Measurements from ENCODE around the gene LMAN1L. TPM values are rescaled to one million over a fixed set of nuclear protein-coding genes. Genes with fewer than 3 reads are reported as not detected.
A peak's percentile ranks its signal among the peaks of the same experiment; 100 is the strongest.

Gene LMAN1L
- not detected for polyA plus RNA-seq (2013, experiment 1 of 2)
- polyA plus RNA-seq (2013, experiment 2 of 2), result not detected

GRCh38 chr15:74812533-74812932, at the start of gene LMAN1L:
TSS of gene LMAN1L (plus strand) at chr15:74812835. CDS start at chr15:74812855, 20 bp downstream.
- Histone ChIP-seq H2BK15ac (ENCODE audit: low read length) (peak within 1 kb of the TSS; percentile 21), H3K9me3 (replicated peaks in 1 of 2; ENCODE audit: control insufficient read depth in 2 of 2, insufficient read depth in 1 of 2, low read depth in 1 of 2, low read length in 2 of 2) (no peaks in the 10 kb centered on the region), H3K27me3 (ENCODE audit: control insufficient read depth in 3 of 3, insufficient read depth in 3 of 3, low read depth in 1 of 3, low read length in 3 of 3) (no peaks in the 10 kb centered on the region), H3K4ac (ENCODE audit: low read length) (no peak within 1 kb of the TSS), H2BK5ac (ENCODE audit: low read length) (peak within 1 kb of the TSS; percentile 53), H3K4me1 (ENCODE audit: control insufficient read depth in 2 of 2, insufficient read depth in 1 of 2, low read depth in 1 of 2, low read length in 2 of 2) (peaks cover 6% of the 10 kb centered on the region in 2 donors), H3K4me3 (ENCODE audit: low read length in 2 of 2) (no peak within 1 kb of the TSS), H3K27ac (replicated peaks; ENCODE audit: low read length) (no peak within 1 kb of the TSS), H2BK12ac (ENCODE audit: low read length) (no peak within 1 kb of the TSS), H4K8ac (ENCODE audit: low read depth, low read length) (no peak within 1 kb of the TSS), H2AFZ (ENCODE audit: low read length) (no peak within 1 kb of the TSS), H3K14ac (ENCODE audit: low read length) (no peak within 1 kb of the TSS), H3K18ac (ENCODE audit: low read length) (no peak within 1 kb of the TSS), H3K23ac (ENCODE audit: low read depth, low read length, poor library complexity) (no peak within 1 kb of the TSS), H3K9ac (ENCODE audit: low read depth, low read length, poor library complexity) (no peak within 1 kb of the TSS), H3K79me1 (ENCODE audit: low read depth, low read length) (no peaks in the 10 kb centered on the region), H3K4me2 (ENCODE audit: insufficient read depth, low read length, poor library complexity, severe bottlenecking) (no peak within 1 kb of the TSS), H3K36me3 (replicated peaks in 1 of 2; ENCODE audit: control insufficient read depth in 2 of 2, insufficient read depth in 2 of 2, low read length in 2 of 2) (no peaks in the 10 kb centered on the region), H2AK5ac (ENCODE audit: low read depth, low read length) (peak within 1 kb of the TSS; percentile 86), H2BK120ac (ENCODE audit: low read depth, low read length) (no peak within 1 kb of the TSS), H4K91ac (ENCODE audit: low read depth, low read length, poor library complexity) (peak within 1 kb of the TSS; percentile 85)
- no peak for DNase-seq (ENCODE audit: low spot score)
- WGBS, 2 donors (ENCODE audit: extremely low coverage in 2 of 2, insufficient read length in 2 of 2, insufficient replicate concordance in 1 of 2), result no CpG with 5 or more reads among the region's 12 CpGs

DNA sequence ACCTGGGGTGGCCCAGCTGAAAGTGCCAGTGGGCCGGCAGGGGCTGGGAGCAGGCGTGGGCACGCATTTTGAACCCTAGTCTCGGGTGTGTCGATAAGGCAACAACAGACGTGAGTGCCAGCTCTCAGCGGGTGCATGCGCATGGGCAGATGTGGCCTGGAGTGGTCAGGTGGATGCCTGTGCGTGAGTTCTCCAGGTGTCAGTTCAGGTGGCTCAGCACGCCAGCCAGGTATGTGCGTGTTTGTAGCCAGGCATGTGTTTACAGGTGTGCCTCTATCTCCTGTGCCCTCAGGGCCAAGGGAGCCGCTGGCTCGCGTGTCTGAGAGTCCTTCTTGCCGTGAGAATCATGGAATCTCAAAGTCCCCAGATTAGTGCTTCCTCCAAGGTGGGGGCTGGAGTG, 49.2 kb upstream of the LMAN1L start:
- H3K79me1 ChIP-seq (ENCODE audit: low read depth, low read length), result no peaks in the 10 kb centered on the region
- no peak overlapping the region for H4K91ac ChIP-seq (ENCODE audit: low read depth, low read length, poor library complexity)
- peaks cover 0 to 6% (median 0%) of the 10 kb centered on the region in 3 experiments for H3K27me3 ChIP-seq (ENCODE audit: control insufficient read depth in 3 of 3, insufficient read depth in 3 of 3, low read depth in 1 of 3, low read length in 3 of 3)
- no peaks in the 10 kb centered on the region for H3K36me3 ChIP-seq (replicated peaks in 1 of 2; ENCODE audit: control insufficient read depth in 2 of 2, insufficient read depth in 2 of 2, low read length in 2 of 2)
- no CpG with 5 or more reads among the region's 15 CpGs for WGBS, 2 donors (ENCODE audit: extremely low coverage in 2 of 2, insufficient read length in 2 of 2, insufficient replicate concordance in 1 of 2)
- no peak overlapping the region for H2BK5ac ChIP-seq (ENCODE audit: low read length)
- no peak overlapping the region for H4K8ac ChIP-seq (ENCODE audit: low read depth, low read length)
- H3K4ac ChIP-seq (ENCODE audit: low read length), result peak overlapping the region; percentile 53
- no peak overlapping the region for H3K4me2 ChIP-seq (ENCODE audit: insufficient read depth, low read length, poor library complexity, severe bottlenecking)
- H3K14ac ChIP-seq (ENCODE audit: low read length), result no peak overlapping the region
- no peak overlapping the region for H2BK120ac ChIP-seq (ENCODE audit: low read depth, low read length)
- peak overlapping the region; percentile 95 for H2AK5ac ChIP-seq (ENCODE audit: low read depth, low read length)
- DNase-seq (ENCODE audit: low spot score), result no peak
- H3K4me3 ChIP-seq (ENCODE audit: low read length in 2 of 2), result no peak overlapping the region
- no peak overlapping the region for H2AFZ ChIP-seq (ENCODE audit: low read length)
- H3K4me1 ChIP-seq (ENCODE audit: control insufficient read depth in 2 of 2, insufficient read depth in 1 of 2, low read depth in 1 of 2, low read length in 2 of 2), result peaks cover 7 to 14% of the 10 kb centered on the region in 2 donors
- no peaks in the 10 kb centered on the region for H3K9me3 ChIP-seq (replicated peaks in 1 of 2; ENCODE audit: control insufficient read depth in 2 of 2, insufficient read depth in 1 of 2, low read depth in 1 of 2, low read length in 2 of 2)
- H2BK15ac ChIP-seq (ENCODE audit: low read length), result peak overlapping the region; percentile 100
- no peak overlapping the region for H3K27ac ChIP-seq (replicated peaks; ENCODE audit: low read length)
- H3K18ac ChIP-seq (ENCODE audit: low read length), result peak overlapping the region; percentile 87
- H2BK12ac ChIP-seq (ENCODE audit: low read length), result peak overlapping the region; percentile 98
- H3K9ac ChIP-seq (ENCODE audit: low read depth, low read length, poor library complexity), result peak overlapping the region; percentile 60
- H3K23ac ChIP-seq (ENCODE audit: low read depth, low read length, poor library complexity), result peak overlapping the region; percentile 93

- no CpG with 5 or more reads among the region's 14 CpGs for WGBS, 2 donors (ENCODE audit: extremely low coverage in 2 of 2, insufficient read length in 2 of 2, insufficient replicate concordance in 1 of 2)
- no peak overlapping the region for H3K4me2 ChIP-seq (ENCODE audit: insufficient read depth, low read length, poor library complexity, severe bottlenecking)
- H3K14ac ChIP-seq (ENCODE audit: low read length), result no peak overlapping the region
- no peak overlapping the region for H2BK12ac ChIP-seq (ENCODE audit: low read length)
- peak overlapping the region; percentile 47 for H2AK5ac ChIP-seq (ENCODE audit: low read depth, low read length)
- H3K9ac ChIP-seq (ENCODE audit: low read depth, low read length, poor library complexity), result no peak overlapping the region
- no peak overlapping the region for H4K8ac ChIP-seq (ENCODE audit: low read depth, low read length)
- H3K4ac ChIP-seq (ENCODE audit: low read length), result no peak overlapping the region
- H2BK15ac ChIP-seq (ENCODE audit: low read length), result peak overlapping the region; percentile 44
- no peak overlapping the region for H3K23ac ChIP-seq (ENCODE audit: low read depth, low read length, poor library complexity)
- H2BK5ac ChIP-seq (ENCODE audit: low read length), result no peak overlapping the region
- no peaks in the 10 kb centered on the region for H3K79me1 ChIP-seq (ENCODE audit: low read depth, low read length)
- H3K36me3 ChIP-seq (replicated peaks in 1 of 2; ENCODE audit: control insufficient read depth in 2 of 2, insufficient read depth in 2 of 2, low read length in 2 of 2), result no peaks in the 10 kb centered on the region
- H3K4me3 ChIP-seq (ENCODE audit: low read length in 2 of 2), result no peak overlapping the region
- H3K27ac ChIP-seq (replicated peaks; ENCODE audit: low read length), result no peak overlapping the region
- peaks cover 0 to 15% (median 3%) of the 10 kb centered on the region in 3 experiments for H3K27me3 ChIP-seq (ENCODE audit: control insufficient read depth in 3 of 3, insufficient read depth in 3 of 3, low read depth in 1 of 3, low read length in 3 of 3)
- H4K91ac ChIP-seq (ENCODE audit: low read depth, low read length, poor library complexity), result no peak overlapping the region
- no peak overlapping the region for H2BK120ac ChIP-seq (ENCODE audit: low read depth, low read length)
- H3K4me1 ChIP-seq (ENCODE audit: control insufficient read depth in 2 of 2, insufficient read depth in 1 of 2, low read depth in 1 of 2, low read length in 2 of 2), result peaks cover 7 to 15% of the 10 kb centered on the region in 2 donors
- peaks cover 0 to 2% of the 10 kb centered on the region in 2 donors for H3K9me3 ChIP-seq (replicated peaks in 1 of 2; ENCODE audit: control insufficient read depth in 2 of 2, insufficient read depth in 1 of 2, low read depth in 1 of 2, low read length in 2 of 2)
- H3K18ac ChIP-seq (ENCODE audit: low read length), result no peak overlapping the region
- DNase-seq (ENCODE audit: low spot score), result no peak
- H2AFZ ChIP-seq (ENCODE audit: low read length), result no peak overlapping the region
Measured at GRCh38 chr15:74767167-74768098, 45.2 kb upstream of the LMAN1L start.

GRCh38 chr15:74768099-74768770, 44.4 kb upstream of the LMAN1L start:
- no peak overlapping the region for H3K14ac ChIP-seq (ENCODE audit: low read length)
- no peak overlapping the region for H3K23ac ChIP-seq (ENCODE audit: low read depth, low read length, poor library complexity)
- peaks cover 7 to 13% of the 10 kb centered on the region in 2 donors for H3K4me1 ChIP-seq (ENCODE audit: control insufficient read depth in 2 of 2, insufficient read depth in 1 of 2, low read depth in 1 of 2, low read length in 2 of 2)
- no peak overlapping the region for H4K8ac ChIP-seq (ENCODE audit: low read depth, low read length)
- H3K79me1 ChIP-seq (ENCODE audit: low read depth, low read length), result no peaks in the 10 kb centered on the region
- no peak overlapping the region for H2BK12ac ChIP-seq (ENCODE audit: low read length)
- H3K4me3 ChIP-seq (ENCODE audit: low read length in 2 of 2), result no peak overlapping the region
- no peak overlapping the region for H4K91ac ChIP-seq (ENCODE audit: low read depth, low read length, poor library complexity)
- H3K9ac ChIP-seq (ENCODE audit: low read depth, low read length, poor library complexity), result peak overlapping the region; percentile 38
- H2BK5ac ChIP-seq (ENCODE audit: low read length), result no peak overlapping the region
- H3K18ac ChIP-seq (ENCODE audit: low read length), result no peak overlapping the region
- peaks cover 0 to 2% of the 10 kb centered on the region in 2 donors for H3K9me3 ChIP-seq (replicated peaks in 1 of 2; ENCODE audit: control insufficient read depth in 2 of 2, insufficient read depth in 1 of 2, low read depth in 1 of 2, low read length in 2 of 2)
- WGBS, 2 donors (ENCODE audit: extremely low coverage in 2 of 2, insufficient read length in 2 of 2, insufficient replicate concordance in 1 of 2), result no CpG with 5 or more reads among the region's 15 CpGs
- DNase-seq (ENCODE audit: low spot score), result no peak
- H3K4ac ChIP-seq (ENCODE audit: low read length), result no peak overlapping the region
- peak overlapping the region; percentile 71 for H2AFZ ChIP-seq (ENCODE audit: low read length)
- H3K4me2 ChIP-seq (ENCODE audit: insufficient read depth, low read length, poor library complexity, severe bottlenecking), result peak overlapping the region; percentile 26
- H2AK5ac ChIP-seq (ENCODE audit: low read depth, low read length), result peak overlapping the region; percentile 47
- H2BK120ac ChIP-seq (ENCODE audit: low read depth, low read length), result no peak overlapping the region
- H2BK15ac ChIP-seq (ENCODE audit: low read length), result no peak overlapping the region
- H3K27ac ChIP-seq (replicated peaks; ENCODE audit: low read length), result no peak overlapping the region
- peaks cover 0 to 15% (median 3%) of the 10 kb centered on the region in 3 experiments for H3K27me3 ChIP-seq (ENCODE audit: control insufficient read depth in 3 of 3, insufficient read depth in 3 of 3, low read depth in 1 of 3, low read length in 3 of 3)
- no peaks in the 10 kb centered on the region for H3K36me3 ChIP-seq (replicated peaks in 1 of 2; ENCODE audit: control insufficient read depth in 2 of 2, insufficient read depth in 2 of 2, low read length in 2 of 2)
